ENCODE results near the gene EXOSC1.

GRCh38 chr10:97434557-97434956 is 11.2 kb downstream of the EXOSC1 start:
- TF ChIP-seq, protein P1, sequence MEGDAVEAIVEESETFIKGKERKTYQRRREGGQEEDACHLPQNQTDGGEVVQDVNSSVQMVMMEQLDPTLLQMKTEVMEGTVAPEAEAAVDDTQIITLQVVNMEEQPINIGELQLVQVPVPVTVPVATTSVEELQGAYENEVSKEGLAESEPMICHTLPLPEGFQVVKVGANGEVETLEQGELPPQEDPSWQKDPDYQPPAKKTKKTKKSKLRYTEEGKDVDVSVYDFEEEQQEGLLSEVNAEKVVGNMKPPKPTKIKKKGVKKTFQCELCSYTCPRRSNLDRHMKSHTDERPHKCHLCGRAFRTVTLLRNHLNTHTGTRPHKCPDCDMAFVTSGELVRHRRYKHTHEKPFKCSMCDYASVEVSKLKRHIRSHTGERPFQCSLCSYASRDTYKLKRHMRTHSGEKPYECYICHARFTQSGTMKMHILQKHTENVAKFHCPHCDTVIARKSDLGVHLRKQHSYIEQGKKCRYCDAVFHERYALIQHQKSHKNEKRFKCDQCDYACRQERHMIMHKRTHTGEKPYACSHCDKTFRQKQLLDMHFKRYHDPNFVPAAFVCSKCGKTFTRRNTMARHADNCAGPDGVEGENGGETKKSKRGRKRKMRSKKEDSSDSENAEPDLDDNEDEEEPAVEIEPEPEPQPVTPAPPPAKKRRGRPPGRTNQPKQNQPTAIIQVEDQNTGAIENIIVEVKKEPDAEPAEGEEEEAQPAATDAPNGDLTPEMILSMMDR (IDR thresholded peaks at IDR 0.05): no peak
- TF ChIP-seq POLR2A (IDR thresholded peaks at IDR 0.05): no peak
- no peak for TF ChIP-seq POLR2AphosphoS5 (IDR thresholded peaks at IDR 0.05)
